GM19395 (cell line): ENCODE data around the gene INPP1.
"Not testable (repeated sequence)": the region's sequence is repeated elsewhere in the genome, so short reads cannot be mapped to it uniquely, and the experiment has no call there.

Source experiments
- ATAC-seq: cut with Tn5 transposase; IDR thresholded peaks from one replicate; pipeline ENCODE4 v1.9.1; 2021; ENCODE audit warnings: mild to moderate bottlenecking, moderate library complexity; ENCODE audit not compliant: unreplicated experiment

INPP1 gene, protein sequence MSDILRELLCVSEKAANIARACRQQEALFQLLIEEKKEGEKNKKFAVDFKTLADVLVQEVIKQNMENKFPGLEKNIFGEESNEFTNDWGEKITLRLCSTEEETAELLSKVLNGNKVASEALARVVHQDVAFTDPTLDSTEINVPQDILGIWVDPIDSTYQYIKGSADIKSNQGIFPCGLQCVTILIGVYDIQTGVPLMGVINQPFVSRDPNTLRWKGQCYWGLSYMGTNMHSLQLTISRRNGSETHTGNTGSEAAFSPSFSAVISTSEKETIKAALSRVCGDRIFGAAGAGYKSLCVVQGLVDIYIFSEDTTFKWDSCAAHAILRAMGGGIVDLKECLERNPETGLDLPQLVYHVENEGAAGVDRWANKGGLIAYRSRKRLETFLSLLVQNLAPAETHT

DNA sequence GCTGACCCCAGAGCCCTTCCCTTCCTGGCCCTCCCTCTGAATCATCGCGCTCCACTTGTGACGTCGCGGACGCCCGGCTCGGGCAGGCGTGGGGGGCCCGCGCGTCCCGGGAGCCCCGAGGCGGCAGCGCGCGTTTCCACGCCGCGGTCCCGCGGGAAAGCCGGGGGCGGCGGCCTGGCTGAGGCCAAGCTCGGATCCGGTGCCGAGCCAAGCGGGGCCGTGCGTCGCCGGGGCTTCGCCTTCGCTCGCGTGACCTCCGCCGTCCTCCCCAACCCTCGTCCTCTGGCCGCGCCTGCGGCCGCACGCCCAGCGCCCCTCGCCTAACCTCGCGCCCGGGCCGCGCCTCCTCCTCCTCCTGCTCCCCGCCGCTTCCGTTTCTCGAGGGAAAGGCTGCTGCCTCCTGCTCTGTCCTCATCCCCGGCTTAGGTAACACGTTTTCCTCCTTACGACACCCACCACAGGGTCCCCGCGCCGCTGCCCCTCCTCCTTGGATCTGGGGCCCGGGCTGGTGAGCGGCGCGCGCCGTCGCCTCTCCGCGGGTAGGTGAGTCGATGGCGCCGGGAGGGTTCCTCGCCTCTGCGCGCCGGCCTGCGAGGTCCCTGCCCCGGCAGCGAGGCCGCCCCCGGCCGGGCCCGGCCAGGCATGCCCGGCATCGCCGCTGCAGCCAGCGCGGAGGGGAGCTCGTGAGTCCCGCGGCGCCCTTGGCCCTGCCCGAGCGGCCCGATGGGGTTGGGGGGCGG, at the start of gene INPP1:
Gene INPP1 (plus strand): TSS at position 54 of the 740 bp plus-strand sequence. CDS start 16,514 bp downstream, outside the sequence.
- ATAC-seq = peak; percentile 68

DNA sequence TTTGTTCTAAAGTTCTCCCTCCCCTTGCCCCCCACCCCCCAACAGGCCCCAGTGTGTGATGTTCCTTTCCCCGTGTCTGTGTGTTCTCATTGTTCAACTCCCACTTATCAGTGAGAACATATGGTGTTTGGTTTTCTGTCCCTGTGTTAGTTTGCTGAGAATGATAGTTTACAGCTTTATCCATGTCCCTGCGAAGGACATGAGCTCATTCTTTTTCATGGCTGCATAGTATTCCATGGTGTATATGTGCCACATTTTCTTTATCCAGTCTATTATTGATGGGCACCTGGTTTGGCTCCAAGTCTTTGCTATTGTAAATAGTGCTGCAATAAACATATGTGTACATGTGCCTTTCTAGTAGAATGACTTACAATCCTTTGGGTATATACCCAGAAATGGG, 45.5 kb upstream of the INPP1 start:
- ATAC-seq = not testable (repeated sequence)

DNA sequence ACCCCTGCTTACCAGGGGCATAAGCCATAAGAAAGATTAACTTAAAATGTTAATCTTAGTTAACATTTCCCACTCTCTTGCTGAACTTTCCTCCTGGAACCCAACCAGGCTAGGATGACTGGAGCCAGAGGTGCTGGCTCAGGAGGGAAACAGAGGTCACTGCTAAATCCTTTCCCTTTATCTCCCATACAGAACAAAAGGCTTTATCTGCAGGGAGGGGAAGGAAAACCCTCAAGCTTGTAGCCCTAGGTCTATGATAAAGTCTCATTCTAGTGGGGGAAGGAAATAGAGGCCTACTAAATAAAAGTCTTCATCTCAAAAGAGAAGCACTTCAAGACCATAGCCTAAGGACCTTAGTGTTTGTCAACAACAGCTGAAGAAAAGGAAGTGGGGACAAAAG, 42.4 kb upstream of the INPP1 start:
- ATAC-seq = no peak

DNA sequence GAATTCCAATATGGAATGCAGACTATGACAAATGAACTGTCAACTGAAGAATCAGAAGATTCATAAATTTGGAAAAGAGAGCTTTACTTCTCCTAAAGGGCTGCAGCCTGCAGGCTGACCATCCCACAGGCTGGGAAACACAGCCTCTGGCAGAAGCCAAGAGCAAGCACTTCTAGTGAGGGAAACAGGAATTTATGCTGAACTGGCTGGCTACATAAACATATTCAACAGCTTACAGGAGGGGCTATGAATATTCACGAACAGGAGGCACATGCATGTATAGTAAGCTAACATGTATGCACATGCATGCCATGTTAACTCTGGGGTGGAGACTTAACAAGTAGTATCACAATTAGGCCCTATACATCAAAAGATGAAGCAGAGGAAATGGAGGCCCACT, 41.3 kb upstream of the INPP1 start:
- no peak for ATAC-seq

DNA sequence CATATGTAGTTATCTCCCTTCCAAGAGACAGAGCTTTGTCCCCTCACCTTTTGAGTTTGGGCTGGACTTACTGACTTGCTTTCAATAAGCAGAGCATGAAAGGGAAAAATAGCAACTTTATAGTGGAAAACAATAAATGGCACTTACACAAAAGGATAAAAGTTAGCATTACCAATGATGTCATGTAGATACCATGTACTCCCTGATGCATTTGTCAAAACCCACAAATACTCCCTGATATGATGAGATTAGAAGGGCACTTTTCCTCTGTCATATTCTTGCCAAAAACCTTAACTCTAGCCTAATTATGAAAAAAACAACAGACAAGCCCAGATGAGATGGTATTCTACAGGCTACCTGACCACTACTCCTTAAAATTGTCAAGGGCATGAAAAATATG, 39.7 kb upstream of the INPP1 start:
- ATAC-seq = no peak

DNA sequence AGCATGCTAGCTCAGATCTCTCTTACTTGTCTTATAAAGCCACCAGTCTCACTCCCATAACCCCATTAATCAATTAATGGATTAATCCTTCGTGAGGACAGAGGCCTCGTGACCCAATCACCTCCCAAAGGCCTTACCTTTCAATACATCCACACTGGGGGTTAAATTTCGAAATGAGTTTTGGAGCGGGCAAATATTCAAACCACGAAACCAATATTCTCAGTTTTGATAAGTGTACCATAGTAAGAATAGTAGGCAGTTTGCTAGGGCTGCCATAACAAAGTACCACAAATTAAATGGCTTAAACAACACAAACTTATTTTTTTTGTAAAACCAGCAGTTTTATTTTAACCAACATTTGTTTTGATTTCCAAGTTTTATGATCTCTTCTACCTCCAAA, 39.0 kb upstream of the INPP1 start:
- ATAC-seq = no peak

DNA sequence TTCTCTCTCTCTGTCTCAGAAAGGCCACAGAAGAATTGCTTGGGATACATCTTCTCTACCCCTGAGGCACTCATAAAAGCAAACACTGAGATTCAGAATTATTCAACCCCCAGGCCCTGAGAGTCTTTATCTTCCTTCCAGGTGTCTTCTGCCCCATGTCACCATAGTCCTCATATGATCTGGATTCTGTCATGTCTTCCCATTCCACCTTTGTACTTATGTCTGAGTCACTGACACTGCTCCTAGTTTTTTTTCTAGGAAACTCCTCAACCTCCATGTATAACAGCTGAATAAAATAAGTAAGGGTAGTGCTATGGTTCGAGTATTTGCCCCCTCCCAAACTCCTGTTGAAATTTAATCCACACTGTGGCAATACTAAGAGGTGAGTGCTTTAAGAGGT, 35.4 kb upstream of the INPP1 start:
- no peak for ATAC-seq

DNA sequence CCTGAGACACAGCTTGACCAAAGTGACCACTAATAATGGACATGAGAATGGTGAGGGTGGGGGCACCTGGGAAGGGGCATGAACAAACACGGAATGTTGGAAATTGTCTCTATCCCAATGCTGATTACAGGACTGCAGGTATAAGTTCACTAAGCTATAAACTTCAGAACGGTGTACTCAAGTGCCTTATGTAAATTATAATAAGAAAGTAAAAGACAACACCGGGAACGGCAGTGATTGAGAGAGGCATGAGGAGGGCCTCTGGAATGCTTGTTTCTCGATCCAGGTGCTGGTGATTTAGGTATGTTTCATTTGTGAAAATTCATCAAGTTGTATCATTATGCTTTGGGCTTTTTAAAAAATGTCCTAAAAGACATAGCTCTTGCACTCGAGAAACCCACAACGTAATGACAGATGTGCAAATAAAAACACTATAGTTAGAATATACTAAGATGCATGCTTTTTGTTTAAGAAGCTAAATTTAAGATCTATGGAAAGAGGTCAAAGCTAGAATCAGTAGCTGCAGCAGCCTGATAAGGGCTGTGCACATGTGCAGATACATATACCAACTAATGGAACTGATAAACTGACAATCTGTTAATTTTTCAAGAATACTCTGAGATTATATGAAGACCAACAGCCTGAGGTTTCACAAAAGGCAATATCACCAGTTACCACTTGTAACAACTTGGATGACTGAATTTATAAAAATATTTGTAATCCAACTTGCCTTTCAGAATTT, 31.3 kb upstream of the INPP1 start:
- no peak for ATAC-seq

DNA sequence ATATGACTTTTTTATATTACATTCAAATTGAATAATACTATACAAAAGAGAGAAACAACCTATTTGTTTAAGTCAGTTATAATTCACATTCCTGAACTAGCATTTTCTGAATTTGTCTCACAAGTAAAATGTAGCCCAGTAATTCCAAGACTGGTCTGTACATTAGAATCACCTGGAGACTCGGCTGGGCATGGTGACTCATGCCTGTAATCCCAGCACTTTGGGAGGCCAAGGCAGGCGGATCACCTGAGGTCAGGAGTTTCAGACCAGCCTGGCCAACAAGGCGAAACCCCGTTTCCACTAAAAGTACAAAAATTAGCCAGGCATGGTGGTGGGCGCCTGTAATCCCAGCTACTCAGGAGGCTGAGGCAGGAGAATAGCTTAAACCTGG, 30.8 kb upstream of the INPP1 start:
- ATAC-seq = not testable (repeated sequence)

DNA sequence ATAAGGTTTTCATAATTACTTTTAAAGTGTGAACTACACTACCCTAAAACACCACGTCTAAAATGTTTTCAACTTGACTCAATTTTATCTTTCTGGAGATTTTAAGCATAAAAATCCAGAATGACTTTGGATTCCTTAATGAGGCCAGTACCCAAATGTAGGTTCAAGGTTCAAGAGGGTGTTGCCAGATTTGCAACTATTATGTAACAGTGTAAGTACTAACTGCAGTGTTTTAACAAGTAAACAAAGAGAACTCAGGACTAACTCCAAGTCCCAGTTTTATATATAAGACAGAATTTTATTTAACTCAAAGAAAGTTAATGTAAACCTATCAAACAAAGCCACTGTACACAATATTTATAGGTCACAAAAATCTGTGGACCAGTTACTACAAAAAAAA, 29.5 kb upstream of the INPP1 start:
- no peak for ATAC-seq

DNA sequence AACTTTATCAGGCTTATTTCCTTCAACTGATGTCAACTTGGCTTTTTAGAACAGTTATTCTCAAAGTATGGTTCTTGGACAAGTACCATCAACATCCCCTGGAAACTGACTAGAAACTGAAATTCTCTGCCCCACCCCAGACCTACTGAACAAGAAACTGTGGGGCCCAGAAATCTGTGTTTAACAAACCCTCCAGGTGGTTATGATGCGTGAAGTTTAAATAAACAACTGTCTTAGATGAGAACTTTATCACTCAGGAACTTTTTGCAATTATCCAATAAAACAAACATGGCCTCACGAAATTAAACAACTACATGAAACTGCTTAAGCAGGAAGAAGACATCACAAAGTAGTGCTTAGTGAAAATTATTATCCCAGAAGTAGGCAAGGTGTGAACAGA, 28.1 kb upstream of the INPP1 start:
- no peak for ATAC-seq

DNA sequence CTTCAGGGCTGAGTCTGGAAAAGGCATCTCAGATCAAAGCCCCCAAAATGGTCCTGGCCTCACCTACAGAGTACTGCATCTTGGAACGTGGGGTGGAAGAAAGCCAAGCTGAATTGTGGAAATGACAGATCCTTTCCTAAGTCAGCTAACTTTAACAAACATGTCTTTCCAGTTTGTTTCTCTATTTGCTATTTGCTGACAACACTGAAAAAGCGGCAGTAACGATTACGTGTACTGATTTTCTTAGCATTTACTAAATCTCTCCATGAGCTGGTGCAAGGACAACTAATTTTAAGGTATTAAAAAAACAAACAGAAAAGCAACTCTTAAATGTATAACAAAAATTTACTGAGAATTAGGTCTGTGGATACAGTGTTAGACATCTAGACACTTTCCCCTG, 24.9 kb upstream of the INPP1 start:
- ATAC-seq = no peak

DNA sequence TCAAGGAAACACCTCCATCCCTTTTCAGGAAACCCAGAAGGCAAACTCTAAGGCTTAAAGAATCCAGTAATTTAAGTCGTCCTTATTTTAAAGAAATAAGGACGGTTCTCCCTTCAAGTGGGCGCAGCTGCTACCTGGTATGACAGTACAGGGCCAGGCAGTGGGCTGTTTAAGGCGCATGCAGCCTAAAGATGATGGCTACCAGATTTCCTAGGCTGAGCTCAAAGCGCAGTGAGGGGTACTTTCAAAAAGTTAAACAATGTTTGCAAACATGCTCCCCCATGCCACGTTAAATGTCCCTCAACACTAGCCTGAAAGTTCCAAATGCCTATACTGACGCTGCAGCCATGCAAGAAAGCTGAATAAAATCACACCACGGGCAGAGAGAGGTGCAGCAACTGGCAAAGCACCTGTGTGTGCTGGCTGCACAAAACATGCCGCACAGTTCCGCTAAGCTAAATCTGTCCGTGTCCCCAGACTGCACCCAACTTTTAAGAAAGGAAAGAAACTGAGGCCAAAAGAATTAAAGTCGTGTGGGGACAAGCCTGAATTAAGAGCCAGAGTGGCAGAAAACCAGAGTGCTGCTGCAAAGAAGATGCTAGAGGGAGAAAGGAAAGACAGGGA, 24.3 kb upstream of the INPP1 start:
- ATAC-seq = peak; percentile 48

DNA sequence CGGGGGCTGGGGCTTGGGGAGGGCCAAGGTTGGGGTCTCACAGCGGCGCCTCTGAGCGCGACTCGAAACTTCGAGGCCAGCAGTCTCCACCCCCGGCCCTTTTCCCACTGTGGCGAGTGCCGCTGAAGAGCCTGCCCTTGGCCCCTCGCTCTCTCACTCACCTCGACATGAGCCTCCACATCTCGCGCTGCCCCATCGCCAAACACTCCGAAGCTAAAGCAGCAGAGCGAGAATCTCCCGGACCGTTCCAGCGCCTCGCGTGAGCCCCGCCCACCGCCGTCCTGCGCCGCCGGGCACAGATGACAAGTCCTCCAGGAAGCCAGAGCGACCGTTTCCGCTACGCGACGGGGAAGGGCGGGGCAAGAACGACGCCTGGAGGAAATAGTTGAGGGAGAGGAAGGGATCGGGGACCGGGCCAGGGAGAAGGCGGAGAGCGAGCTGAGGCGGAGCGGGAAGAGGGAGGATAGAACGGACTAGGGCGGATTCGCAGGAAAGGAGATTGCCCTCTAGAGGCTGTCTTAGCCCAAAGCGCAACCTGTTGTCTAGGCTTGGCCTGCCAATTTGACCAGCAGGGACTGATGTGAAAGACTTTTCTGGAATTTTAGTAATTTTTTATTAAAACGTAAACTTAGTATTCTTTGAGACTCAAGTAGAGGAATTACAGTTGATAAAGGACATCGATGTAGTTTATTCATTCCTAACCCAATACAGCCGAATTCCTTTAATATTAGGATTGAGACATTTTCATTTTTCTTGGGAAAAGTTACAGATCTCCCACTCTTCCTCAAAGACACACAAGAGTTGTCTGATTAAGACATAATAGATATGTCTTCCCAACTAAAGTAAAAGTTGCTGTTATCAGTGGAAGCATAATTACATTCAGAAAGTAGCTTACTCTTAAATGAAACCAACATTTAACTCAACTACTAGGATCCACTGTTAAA, 23.6 kb upstream of the INPP1 start, which contains the start of gene HIBCH:
Gene HIBCH (minus strand): TSS at position 272 of the 944 bp plus-strand sequence. CDS start 76 bp downstream, at position 196.
- ATAC-seq = peak; percentile 94

DNA sequence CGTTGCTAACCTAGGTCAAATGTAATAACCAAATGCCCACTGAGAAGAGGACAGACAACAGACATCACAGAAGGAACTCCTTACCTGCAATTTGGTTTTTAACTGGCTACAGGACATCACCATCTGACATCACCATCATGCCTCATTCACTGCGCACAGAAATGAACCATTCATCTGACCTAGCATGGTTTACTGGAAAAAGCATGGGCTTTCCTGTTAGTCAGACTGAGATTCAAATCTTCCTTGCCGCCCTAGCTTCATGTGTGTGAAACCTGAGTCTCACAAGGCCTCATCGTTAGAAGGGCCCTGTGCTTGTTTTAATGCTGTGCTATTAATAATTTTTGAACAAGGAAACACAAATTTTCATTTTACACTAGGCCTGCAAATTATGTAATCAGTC, 22.7 kb upstream of the INPP1 start:
- no peak for ATAC-seq

DNA sequence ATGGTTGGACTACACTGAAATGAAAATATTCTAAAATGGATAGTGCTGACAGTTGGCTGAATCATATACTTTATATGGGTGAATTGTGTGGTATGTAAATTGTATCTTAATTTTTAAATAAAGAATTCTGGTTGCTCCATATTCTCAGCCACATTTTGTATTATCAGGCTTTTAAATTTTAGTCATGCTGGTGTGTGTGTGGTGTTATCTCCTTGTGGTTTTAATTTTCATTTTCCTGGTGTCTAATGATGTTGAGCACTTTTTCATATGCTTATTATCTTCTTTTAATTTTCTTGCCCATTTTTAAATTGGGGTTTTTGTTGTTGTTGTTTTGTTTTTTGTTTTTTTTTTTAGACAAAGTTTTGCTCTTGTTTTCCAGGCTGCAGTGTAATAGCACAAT, 20.0 kb upstream of the INPP1 start:
- no peak for ATAC-seq

DNA sequence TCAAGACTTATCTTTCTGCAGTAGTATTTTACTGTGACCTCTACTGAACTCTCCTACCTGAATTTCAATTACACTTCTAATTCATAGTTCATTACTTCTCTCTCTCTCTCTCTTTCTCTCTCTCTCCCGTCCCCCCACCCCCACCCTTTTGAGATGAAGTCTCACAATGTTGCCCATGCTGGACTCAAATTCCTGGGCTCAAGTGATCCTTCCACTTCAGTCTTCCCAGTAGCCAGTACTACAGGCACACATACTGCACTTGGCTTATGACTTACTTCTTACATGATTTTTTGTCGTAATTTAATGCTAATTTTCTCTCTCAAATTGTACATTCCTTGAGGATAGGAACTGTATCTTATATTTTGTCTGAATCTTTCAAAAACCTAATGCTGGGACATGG, 17.8 kb upstream of the INPP1 start:
- ATAC-seq = no peak

DNA sequence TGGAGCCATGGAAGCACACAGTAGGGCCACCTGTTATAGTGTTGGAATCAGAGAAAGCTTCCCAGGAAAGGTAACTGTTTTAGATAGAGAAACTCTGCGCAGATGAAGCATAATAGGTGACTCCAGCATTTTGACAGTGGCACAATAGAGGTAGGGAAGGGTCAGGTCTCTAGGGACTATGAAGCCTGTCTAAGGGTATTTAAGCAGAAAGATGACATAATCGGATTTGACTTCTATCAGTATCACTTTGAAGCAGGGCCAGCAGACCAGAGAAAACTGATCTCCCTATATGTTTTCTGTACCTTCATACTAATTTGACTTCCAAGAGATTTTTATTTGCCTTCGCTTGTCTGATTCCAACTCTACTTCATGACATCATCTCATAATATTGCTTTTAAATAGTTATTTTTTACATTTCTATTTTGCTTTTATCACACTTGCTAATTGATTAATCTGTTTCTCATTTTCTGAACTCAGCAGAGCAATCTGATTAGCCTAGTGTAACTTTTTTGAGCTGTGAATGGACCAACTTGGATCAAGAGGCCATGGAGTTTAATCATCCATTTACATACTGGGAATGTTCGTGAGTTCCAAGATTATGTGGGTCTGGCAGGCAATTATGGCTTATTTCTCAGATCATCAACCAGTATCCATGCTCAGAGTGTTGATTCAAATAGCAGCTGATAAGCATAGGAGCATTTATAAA, 15.4 kb upstream of the INPP1 start:
- no peak for ATAC-seq

DNA sequence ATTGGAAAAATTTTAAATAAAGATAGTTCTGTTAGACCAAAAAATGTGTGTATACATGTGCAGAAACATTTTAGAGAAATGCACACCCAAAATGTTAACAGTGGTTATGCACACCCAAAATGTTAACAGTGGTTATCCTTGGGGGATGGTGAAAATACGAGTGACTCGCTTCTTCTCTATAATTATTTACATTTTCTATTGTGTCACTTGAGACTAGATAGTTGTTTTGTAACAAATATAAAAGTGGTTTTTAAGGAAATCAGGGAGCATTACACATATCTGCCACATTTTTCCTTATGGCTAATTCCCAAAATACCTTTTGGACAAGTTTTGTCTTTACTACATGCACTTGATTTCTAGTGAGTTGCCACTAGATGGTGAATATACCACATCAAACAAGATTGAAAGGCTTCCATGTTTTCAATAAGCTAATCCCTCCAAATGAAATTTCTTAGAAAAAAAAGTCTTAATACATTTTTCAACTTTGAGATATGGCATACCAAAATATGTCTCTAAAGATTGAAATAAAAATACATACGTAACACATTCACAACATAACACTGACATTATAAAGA, 14.7 kb upstream of the INPP1 start:
- no peak for ATAC-seq
